Omental fat pad (tissue), 4 donors: ENCODE measurements around the gene RAD51. TPM values are rescaled to one million over a fixed set of nuclear protein-coding genes. Genes with fewer than 3 reads are reported as not detected.

Source experiments
- ATAC-seq: fragments of 150-250 bp; one replicate; pipeline ENCODE4 v1.9.1; 2016; ENCODE audit warnings: mild to moderate bottlenecking, moderate library complexity; ENCODE audit not compliant: low FRiP score
- DNase-seq: peaks from one replicate; pipeline ENCODE4 v3.0.0-alpha.2; 2019; ENCODE audit warnings: low spot score
- CTCF ChIP-seq, 3 donors: fragments of 450-650 bp; IDR thresholded peaks; one replicate each; pipeline ENCODE4 v1.5.1; 2016 to 2017; ENCODE audit warnings: antibody characterized with exemption in 3 of 3, mild to moderate bottlenecking in 3 of 3, moderate library complexity in 2 of 3
- total RNA-seq, 4 donors: library from RNA; depleted of rRNA; stranded (reverse); fragments of >200 nt; gene quantifications; one replicate each; pipeline ENCODE4 v1.1.0, GENCODE V29; 2016

Gene RAD51
- total RNA-seq, 4 donors from 2014 or later = 0.84 TPM; not detected in 2

- ATAC-seq = no peak
- no peak for TF ChIP-seq CTCF (IDR thresholded peaks at IDR 0.05)
- DNase-seq = no peak
Measured at GRCh38 chr15:40759961-40760360, 65.0 kb downstream of the RAD51 start.

GRCh38 chr15:40762919-40763800 is 68.2 kb downstream of the RAD51 start:
- no peak for TF ChIP-seq CTCF (IDR thresholded peaks at IDR 0.05)
- DNase-seq (peak; percentile 76), ATAC-seq (peak; percentile 42)

- ATAC-seq (peak; percentile 63), DNase-seq (peak; percentile 38)
- no peak for TF ChIP-seq CTCF (IDR thresholded peaks at IDR 0.05)
Measured at GRCh38 chr15:40763801-40764628, 69.0 kb downstream of the RAD51 start, which contains the start of gene GCHFR. Gene GCHFR (plus strand): TSS chr15:40764068. CDS start chr15:40764181, 113 bp downstream.

- no peak for TF ChIP-seq CTCF (IDR thresholded peaks at IDR 0.05)
- ATAC-seq (no peak), DNase-seq (no peak)
Measured at GRCh38 chr15:40764629-40765103, 69.7 kb downstream of the RAD51 start.

GRCh38 chr15:40766194-40766815 is 71.3 kb downstream of the RAD51 start:
- ATAC-seq (no peak), DNase-seq (no peak)
- no peak for TF ChIP-seq CTCF (IDR thresholded peaks at IDR 0.05)

GRCh38 chr15:40766906-40767837 is 72.2 kb downstream of the RAD51 start:
- DNase-seq = no peak
- no peak for ATAC-seq
- no peak for TF ChIP-seq CTCF (IDR thresholded peaks at IDR 0.05)
